ENCODE data around the gene RBMY1D.

- TF ChIP-seq, protein P1, sequence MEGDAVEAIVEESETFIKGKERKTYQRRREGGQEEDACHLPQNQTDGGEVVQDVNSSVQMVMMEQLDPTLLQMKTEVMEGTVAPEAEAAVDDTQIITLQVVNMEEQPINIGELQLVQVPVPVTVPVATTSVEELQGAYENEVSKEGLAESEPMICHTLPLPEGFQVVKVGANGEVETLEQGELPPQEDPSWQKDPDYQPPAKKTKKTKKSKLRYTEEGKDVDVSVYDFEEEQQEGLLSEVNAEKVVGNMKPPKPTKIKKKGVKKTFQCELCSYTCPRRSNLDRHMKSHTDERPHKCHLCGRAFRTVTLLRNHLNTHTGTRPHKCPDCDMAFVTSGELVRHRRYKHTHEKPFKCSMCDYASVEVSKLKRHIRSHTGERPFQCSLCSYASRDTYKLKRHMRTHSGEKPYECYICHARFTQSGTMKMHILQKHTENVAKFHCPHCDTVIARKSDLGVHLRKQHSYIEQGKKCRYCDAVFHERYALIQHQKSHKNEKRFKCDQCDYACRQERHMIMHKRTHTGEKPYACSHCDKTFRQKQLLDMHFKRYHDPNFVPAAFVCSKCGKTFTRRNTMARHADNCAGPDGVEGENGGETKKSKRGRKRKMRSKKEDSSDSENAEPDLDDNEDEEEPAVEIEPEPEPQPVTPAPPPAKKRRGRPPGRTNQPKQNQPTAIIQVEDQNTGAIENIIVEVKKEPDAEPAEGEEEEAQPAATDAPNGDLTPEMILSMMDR (IDR thresholded peaks at IDR 0.05) = no peak
- no peak for TF ChIP-seq POLR2A (IDR thresholded peaks at IDR 0.05)
Observed at GRCh38 chrY:21845481-21845880, 48.8 kb downstream of the RBMY1D start.
